GM19193 (cell line): ENCODE data around the gene SCG2.

Experiments
- POLR2A ChIP-seq: IDR thresholded peaks from 4 replicates; pipeline ENCODE4 v1.6.1; 2011; ENCODE audit not compliant: insufficient read depth, insufficient read length; ENCODE audit errors: extremely low read depth

The SCG2 gene

GRCh38 chr2:223596208-223596607, 6.0 kb downstream of the SCG2 start:
- no peak for TF ChIP-seq POLR2A

- TF ChIP-seq POLR2A = no peak
Measured at GRCh38 chr2:223594831-223595230, 7.3 kb downstream of the SCG2 start.

GRCh38 chr2:223594259-223594658, 7.9 kb downstream of the SCG2 start:
- no peak for TF ChIP-seq POLR2A

- no peak for TF ChIP-seq POLR2A
Measured at GRCh38 chr2:223591596-223591995, 10.6 kb downstream of the SCG2 start.

- no peak for TF ChIP-seq POLR2A
Measured at GRCh38 chr2:223590964-223591363, 11.2 kb downstream of the SCG2 start.

- no peak for TF ChIP-seq POLR2A
Measured at GRCh38 chr2:223589901-223590300, 12.3 kb downstream of the SCG2 start.

- no peak for TF ChIP-seq POLR2A
Measured at GRCh38 chr2:223588251-223588650, 13.9 kb downstream of the SCG2 start.

- no peak for TF ChIP-seq POLR2A
Measured at GRCh38 chr2:223587301-223587700, 14.9 kb downstream of the SCG2 start.

GRCh38 chr2:223586261-223586660, 15.9 kb downstream of the SCG2 start:
- no peak for TF ChIP-seq POLR2A

- TF ChIP-seq POLR2A = no peak
Measured at GRCh38 chr2:223585666-223586065, 16.5 kb downstream of the SCG2 start.

GRCh38 chr2:223582001-223582400, 20.2 kb downstream of the SCG2 start:
- TF ChIP-seq POLR2A = no peak

- TF ChIP-seq POLR2A = no peak
Measured at GRCh38 chr2:223580951-223581350, 21.2 kb downstream of the SCG2 start.

- no peak for TF ChIP-seq POLR2A
Measured at GRCh38 chr2:223578846-223579245, 23.3 kb downstream of the SCG2 start.

- no peak for TF ChIP-seq POLR2A
Measured at GRCh38 chr2:223576873-223577272, 25.3 kb downstream of the SCG2 start.

- TF ChIP-seq POLR2A = no peak
Measured at GRCh38 chr2:223570784-223571183, 31.4 kb downstream of the SCG2 start.

- no peak for TF ChIP-seq POLR2A
Measured at GRCh38 chr2:223566396-223566795, 35.8 kb downstream of the SCG2 start.

- TF ChIP-seq POLR2A = no peak
Measured at GRCh38 chr2:223563462-223563861, 38.7 kb downstream of the SCG2 start.
